ENCODE measurements around the gene MKI67.

Gene MKI67

GRCh38 chr10:128109707-128110106 is 16.5 kb downstream of the MKI67 start:
- no peaks in the 10 kb centered on the region for H3K36me3 ChIP-seq (ENCODE audit: control insufficient read depth, insufficient read depth, low read length)
- no peak for TF ChIP-seq CTCF (IDR thresholded peaks at IDR 0.05)

GRCh38 chr10:128105383-128105782 is 20.8 kb downstream of the MKI67 start:
- H3K27ac ChIP-seq, result no peak overlapping the region
- no peaks in the 10 kb centered on the region for H3K9me3 ChIP-seq (ENCODE audit: control insufficient read depth, low read length)
- H2AFZ ChIP-seq, result no peak overlapping the region
- no peak overlapping the region for H3K4me2 ChIP-seq (ENCODE audit: low read length)
- H3K9ac ChIP-seq, result no peak overlapping the region
- H3K36me3 ChIP-seq (ENCODE audit: control insufficient read depth, insufficient read depth, low read length), result no peaks in the 10 kb centered on the region
- H3K4me3 ChIP-seq (ENCODE audit: low read depth, low read length), result no peak overlapping the region
- no peaks in the 10 kb centered on the region for H3K79me2 ChIP-seq
- no peaks in the 10 kb centered on the region for H3K27me3 ChIP-seq (ENCODE audit: control insufficient read depth, insufficient read depth, low read length)
- no peak for TF ChIP-seq CTCF (IDR thresholded peaks at IDR 0.05)
- no peaks in the 10 kb centered on the region for H3K4me1 ChIP-seq

More at GRCh38 chr10:128109707-128110106, 16.5 kb downstream of the MKI67 start:
- no peaks in the 10 kb centered on the region for H3K9me3 ChIP-seq (ENCODE audit: control insufficient read depth, low read length)
- H3K27ac ChIP-seq, result no peak overlapping the region
- H3K4me1 ChIP-seq, result no peaks in the 10 kb centered on the region
- no peak overlapping the region for H3K4me2 ChIP-seq (ENCODE audit: low read length)
- H2AFZ ChIP-seq, result no peak overlapping the region
- H3K9ac ChIP-seq, result no peak overlapping the region
- no peak overlapping the region for H3K4me3 ChIP-seq (ENCODE audit: low read depth, low read length)
- no peaks in the 10 kb centered on the region for H3K79me2 ChIP-seq
- H3K27me3 ChIP-seq (ENCODE audit: control insufficient read depth, insufficient read depth, low read length), result no peaks in the 10 kb centered on the region

- H3K36me3 ChIP-seq (ENCODE audit: control insufficient read depth, insufficient read depth, low read length), result no peaks in the 10 kb centered on the region
- H3K9me3 ChIP-seq (ENCODE audit: control insufficient read depth, low read length), result no peaks in the 10 kb centered on the region
- H3K79me2 ChIP-seq, result no peaks in the 10 kb centered on the region
- H2AFZ ChIP-seq, result no peak overlapping the region
- no peak for TF ChIP-seq CTCF (IDR thresholded peaks at IDR 0.05)
- no peak overlapping the region for H3K4me2 ChIP-seq (ENCODE audit: low read length)
- no peak overlapping the region for H3K4me3 ChIP-seq (ENCODE audit: low read depth, low read length)
- no peak overlapping the region for H3K27ac ChIP-seq
- H3K4me1 ChIP-seq, result no peaks in the 10 kb centered on the region
- no peaks in the 10 kb centered on the region for H3K27me3 ChIP-seq (ENCODE audit: control insufficient read depth, insufficient read depth, low read length)
- H3K9ac ChIP-seq, result no peak overlapping the region
Measured at GRCh38 chr10:128103229-128103714, 23.0 kb downstream of the MKI67 start.

GRCh38 chr10:128102480-128103228 is 23.6 kb downstream of the MKI67 start:
- Histone ChIP-seq H2AFZ (no peak overlapping the region), H3K4me2 (ENCODE audit: low read length) (no peak overlapping the region), H3K9me3 (ENCODE audit: control insufficient read depth, low read length) (no peaks in the 10 kb centered on the region), H3K9ac (no peak overlapping the region), H3K27ac (no peak overlapping the region), H3K4me3 (ENCODE audit: low read depth, low read length) (no peak overlapping the region), H3K36me3 (ENCODE audit: control insufficient read depth, insufficient read depth, low read length) (no peaks in the 10 kb centered on the region), H3K27me3 (ENCODE audit: control insufficient read depth, insufficient read depth, low read length) (no peaks in the 10 kb centered on the region), H3K4me1 (no peaks in the 10 kb centered on the region), H3K79me2 (no peaks in the 10 kb centered on the region)
- no peak for TF ChIP-seq CTCF (IDR thresholded peaks at IDR 0.05)

- Histone ChIP-seq H3K4me3 (ENCODE audit: low read depth, low read length) (no peak overlapping the region), H3K4me1 (no peaks in the 10 kb centered on the region), H3K36me3 (ENCODE audit: control insufficient read depth, insufficient read depth, low read length) (no peaks in the 10 kb centered on the region), H3K27ac (no peak overlapping the region), H3K4me2 (ENCODE audit: low read length) (no peak overlapping the region), H3K27me3 (ENCODE audit: control insufficient read depth, insufficient read depth, low read length) (no peaks in the 10 kb centered on the region), H3K9ac (no peak overlapping the region), H3K79me2 (no peaks in the 10 kb centered on the region), H2AFZ (no peak overlapping the region), H3K9me3 (ENCODE audit: control insufficient read depth, low read length) (no peaks in the 10 kb centered on the region)
- TF ChIP-seq CTCF (IDR thresholded peaks at IDR 0.05), result no peak
Measured at GRCh38 chr10:128101901-128102300, 24.3 kb downstream of the MKI67 start.
